Activated CD8-positive, alpha-beta memory T cell treated with anti-CD3 and anti-CD28 coated beads for 36 hours (primary cell): ENCODE results near the gene TERB1. TPM values are rescaled to one million over a fixed set of nuclear protein-coding genes. Genes with fewer than 3 reads are reported as not detected.

Experiments used
- CTCF ChIA-PET: fragments of 350-600 bp; sonication (Branson Sonifier 250); formaldehyde crosslinking; loops from one replicate; lab custom pipeline; 2021; ENCODE audit warnings: antibody characterized with exemption; lab: Charles Lee
- POLR2A ChIA-PET: fragments of 350-600 bp; sonication (Branson Sonifier 250); formaldehyde crosslinking; loops from one replicate; lab custom pipeline; 2021; ENCODE audit warnings: antibody characterized with exemption; lab: Charles Lee
- total RNA-seq, 2 experiments: library from RNA; stranded (reverse); gene quantifications; one replicate each; pipeline ENCODE4 v1.2.3, GENCODE V29; 2021

The TERB1 gene, protein sequence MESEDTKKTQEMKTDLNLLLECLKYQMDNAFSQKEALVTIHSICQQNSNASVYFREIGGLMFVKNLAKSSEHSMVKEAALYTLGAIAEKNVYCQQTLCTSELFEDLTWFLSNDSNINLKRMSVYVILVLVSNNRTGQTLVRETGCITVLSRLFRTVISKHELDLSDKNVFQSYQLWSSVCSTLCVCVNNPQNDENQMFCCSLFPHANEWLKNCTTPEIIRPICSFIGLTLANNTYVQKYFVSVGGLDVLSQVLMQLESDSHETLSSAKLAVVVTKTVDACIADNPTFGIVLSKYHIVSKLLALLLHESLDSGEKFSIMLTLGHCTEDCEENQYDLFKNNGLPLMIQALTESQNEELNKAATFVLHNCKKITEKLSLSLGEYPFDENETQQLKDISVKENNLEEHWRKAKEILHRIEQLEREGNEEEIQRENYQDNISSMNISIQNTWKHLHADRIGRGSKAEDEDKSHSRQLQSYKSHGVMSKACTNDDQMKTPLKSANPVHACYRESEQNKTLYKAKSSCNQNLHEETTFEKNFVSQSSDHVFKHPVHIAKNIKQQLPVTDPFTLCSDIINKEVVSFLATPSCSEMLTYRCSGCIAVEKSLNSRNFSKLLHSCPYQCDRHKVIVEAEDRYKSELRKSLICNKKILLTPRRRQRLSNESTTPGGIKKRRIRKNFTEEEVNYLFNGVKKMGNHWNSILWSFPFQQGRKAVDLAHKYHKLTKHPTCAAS
- under 1 TPM in 1 of 2 experiments, not detected in 1; 0.30 TPM for total RNA-seq

DNA sequence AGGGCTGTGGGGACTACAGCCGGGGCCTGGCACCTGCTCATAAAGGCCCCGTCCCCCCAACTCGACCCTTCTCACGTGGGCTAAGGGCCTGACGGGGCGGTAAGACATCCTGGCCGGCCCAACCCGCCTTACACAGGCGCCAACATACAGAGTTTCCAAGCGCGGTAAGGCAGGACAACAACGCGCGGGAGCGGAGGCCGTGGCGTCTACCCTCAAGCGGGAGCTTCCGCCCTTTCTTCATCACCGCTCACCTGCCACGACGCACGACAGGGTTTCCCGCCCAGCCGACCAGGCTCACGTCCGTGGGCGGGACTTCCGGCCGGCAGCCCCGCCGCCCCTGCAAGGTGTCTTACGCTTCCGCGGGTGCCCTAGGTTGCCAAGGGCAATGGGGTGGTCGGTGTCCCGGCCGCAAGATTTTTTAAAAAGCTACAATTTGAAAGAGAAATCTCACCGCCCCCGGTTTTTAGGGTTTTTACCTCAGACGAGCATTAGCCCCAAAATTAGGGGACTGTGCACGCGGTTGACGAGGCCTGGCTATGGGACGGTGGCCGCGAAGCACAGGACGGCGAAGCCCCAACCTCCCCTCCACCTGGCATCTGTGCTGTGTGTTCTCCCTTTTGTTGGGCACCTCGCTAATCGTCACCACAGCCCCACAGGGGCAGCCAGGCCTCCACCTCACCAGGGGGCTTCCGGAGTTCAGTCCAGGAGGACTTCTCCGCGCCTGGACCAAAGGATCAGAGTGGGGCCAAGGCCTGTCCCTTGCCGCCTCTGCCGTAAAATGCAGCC, at the start of gene TERB1:
Gene TERB1, minus strand, starts transcription at position 265 of the 786 bp plus-strand sequence. CDS start 4,786 bp downstream, outside the sequence.
- POLR2A ChIA-PET: no interaction called here
- CTCF ChIA-PET: no interaction called here

GRCh38 chr16:66850115-66850815, 48.9 kb upstream of the TERB1 start:
- ChIA-PET CTCF (no interaction called here), POLR2A (interaction anchor here (0.7 kb wide), 1 partner anchor 25 kb away, joined by 12 read pairs; no protein-coding TSS in a partner anchor)

- CTCF ChIA-PET: interaction anchor here (0.9 to 5.2 kb wide), 3 partner anchors 16 to 19 kb away, joined by 3 to 27 read pairs (median 4); partner anchors contain the start of gene NAE1
- POLR2A ChIA-PET: no interaction called here
Observed at GRCh38 chr16:66849549-66849948, 48.2 kb upstream of the TERB1 start.

GRCh38 chr16:66849021-66849420, 47.6 kb upstream of the TERB1 start:
- CTCF ChIA-PET: interaction anchor here (0.9 to 5.2 kb wide), 4 partner anchors 16 to 24 kb away, joined by 3 to 27 read pairs (median 4); partner anchors contain the start of gene NAE1
- POLR2A ChIA-PET: no interaction called here

- POLR2A ChIA-PET: interaction anchor here (0.7 kb wide), 1 partner anchor 19 kb away, joined by 4 read pairs; no protein-coding TSS in a partner anchor
- CTCF ChIA-PET: interaction anchor here (1.2 to 5.2 kb wide), 3 partner anchors 17 to 25 kb away, joined by 3 to 27 read pairs (median 3); partner anchors contain the start of gene NAE1
Observed at GRCh38 chr16:66848172-66848571, 46.8 kb upstream of the TERB1 start.

DNA sequence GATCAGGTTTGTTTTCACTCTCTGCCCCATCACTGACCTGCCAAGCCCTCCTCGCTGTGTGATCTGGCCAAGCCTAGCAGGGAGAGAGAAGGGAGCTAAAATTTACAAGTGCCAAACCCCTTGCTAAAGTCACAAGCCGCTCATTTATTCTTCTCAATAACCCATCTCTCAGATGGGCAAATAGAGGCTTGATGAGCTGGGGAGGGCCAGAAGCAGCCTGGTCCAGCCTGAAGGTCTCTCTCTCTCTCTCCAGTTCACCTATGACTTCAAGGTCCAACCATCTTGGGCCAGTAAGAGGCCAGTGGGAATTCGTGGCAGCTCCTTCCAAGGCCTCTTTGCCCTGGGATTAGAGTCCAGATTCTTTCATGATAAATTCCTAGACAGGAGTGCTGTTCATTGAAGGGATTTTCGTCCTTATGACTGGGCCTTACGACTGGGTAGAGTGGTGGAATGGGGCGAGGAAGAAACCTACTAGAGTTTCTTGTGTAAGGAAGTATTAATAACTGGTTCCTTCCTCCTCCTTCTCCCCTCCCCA, 46.2 kb upstream of the TERB1 start:
- ChIA-PET CTCF (interaction anchor here (1.5 to 5.2 kb wide), 2 partner anchors 17 to 26 kb away, joined by 3 to 27 read pairs; partner anchors contain the start of gene NAE1), POLR2A (interaction anchor here (0.7 kb wide), 1 partner anchor 20 kb away, joined by 4 read pairs; no protein-coding TSS in a partner anchor)

DNA sequence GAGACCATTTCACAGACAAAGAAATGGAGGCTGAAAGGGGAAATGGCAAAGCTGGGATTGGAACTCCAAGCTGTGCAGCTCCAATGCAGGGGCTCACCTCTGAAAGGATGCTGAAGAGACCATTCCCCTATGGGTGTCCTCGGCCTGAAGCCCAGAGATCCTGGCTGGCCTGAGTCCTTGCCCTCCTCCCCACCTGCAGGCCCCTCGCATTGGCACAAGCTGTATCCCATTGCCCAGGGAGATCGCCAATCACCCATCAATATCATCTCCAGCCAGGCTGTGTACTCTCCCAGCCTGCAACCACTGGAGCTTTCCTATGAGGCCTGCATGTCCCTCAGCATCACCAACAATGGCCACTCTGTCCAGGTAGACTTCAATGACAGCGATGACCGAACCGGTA, 45.4 kb upstream of the TERB1 start:
- POLR2A ChIA-PET: no interaction called here
- CTCF ChIA-PET: interaction anchor here (2.6 to 5.2 kb wide), 2 partner anchors 16 to 21 kb away, joined by 12 to 27 read pairs; partner anchors contain the start of gene NAE1

DNA sequence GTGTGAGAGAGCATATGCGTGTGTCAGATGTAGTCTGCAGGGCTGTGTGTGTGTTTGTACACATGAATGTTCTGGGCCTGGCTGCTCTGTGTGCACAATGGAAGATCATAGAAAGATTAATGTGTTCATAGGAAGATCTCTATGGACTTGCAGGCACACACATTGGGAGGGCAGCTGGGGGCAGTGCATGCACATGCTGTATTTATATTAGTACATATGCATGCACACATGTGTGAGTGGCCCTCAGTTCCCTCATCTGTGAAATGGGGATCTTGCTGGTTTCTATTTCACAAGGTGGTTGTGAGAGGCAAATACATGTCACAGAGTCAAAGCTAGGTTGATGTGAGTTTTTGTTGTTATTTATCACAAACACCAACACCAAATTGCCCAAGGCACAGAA, 44.9 kb upstream of the TERB1 start:
- CTCF ChIA-PET: interaction anchor here (0.7 to 5.2 kb wide), 3 partner anchors 16 to 144 kb away, joined by 3 to 27 read pairs (median 12); partner anchors contain the start of gene NAE1
- POLR2A ChIA-PET: interaction anchor here (0.7 kb wide), 1 partner anchor 33 kb away, joined by 4 read pairs; no protein-coding TSS in a partner anchor

- CTCF ChIA-PET: interaction anchor here (0.7 to 5.2 kb wide), 3 partner anchors 15 to 143 kb away, joined by 3 to 27 read pairs (median 12); partner anchors contain the start of gene NAE1
- POLR2A ChIA-PET: interaction anchor here (0.7 kb wide), 1 partner anchor 34 kb away, joined by 4 read pairs; no protein-coding TSS in a partner anchor
Observed at GRCh38 chr16:66845791-66846221, 44.4 kb upstream of the TERB1 start.

DNA sequence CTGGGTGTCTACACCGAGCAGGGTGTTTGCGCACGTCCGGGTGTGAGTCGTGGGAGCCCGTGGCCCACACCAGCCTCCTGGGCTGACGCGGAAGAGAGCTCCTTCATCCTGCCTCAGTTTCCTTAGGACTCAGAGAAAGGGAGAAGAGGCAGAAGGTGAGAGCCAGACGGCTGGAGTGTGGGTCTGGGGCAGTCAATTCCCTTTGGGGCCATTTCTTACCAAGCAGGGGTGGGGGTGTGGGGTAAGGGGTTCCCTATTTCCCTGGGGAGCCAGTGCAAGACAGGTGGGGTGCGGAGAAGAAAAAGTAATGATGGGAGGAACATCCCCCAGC, 43.7 kb upstream of the TERB1 start:
- ChIA-PET POLR2A (no interaction called here), CTCF (interaction anchor here (2.6 to 5.2 kb wide), 2 partner anchors 14 to 23 kb away, joined by 12 to 27 read pairs; partner anchors contain the start of gene NAE1)

DNA sequence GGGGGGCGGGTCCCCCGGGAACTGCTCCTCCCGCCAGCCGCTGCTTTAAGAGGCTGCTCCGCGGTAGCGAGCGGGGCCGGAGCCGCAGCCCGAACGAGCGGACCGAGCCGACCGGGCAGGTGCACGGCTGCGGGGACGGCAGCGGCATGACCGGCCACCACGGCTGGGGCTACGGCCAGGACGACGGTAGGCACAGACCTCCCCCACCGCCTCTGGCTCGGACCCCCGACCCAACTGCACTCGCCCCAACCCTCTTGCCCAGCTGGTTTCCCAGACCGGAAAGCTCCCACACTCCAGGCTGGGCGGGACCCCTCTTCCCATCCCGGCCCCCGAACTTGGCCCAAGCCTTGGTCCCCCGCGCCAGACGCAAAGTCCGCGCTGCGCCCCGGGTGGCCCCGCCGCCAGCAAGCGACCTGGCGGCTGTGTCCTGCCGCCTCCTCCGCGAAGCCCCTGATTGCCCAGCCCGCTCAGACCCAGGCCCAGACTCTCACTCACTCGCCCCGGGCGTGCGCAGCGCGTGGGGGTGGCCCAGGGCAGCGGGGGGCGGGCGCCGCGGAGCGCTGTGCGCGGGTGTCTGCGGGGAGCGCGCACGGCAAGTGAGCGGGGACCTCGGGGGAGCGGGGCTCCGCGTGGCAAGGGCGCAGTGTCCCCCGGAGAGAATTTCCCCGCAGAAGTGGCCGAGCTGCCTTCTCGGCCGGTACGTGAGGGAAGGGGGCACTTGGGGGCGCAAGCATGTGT, 43.1 kb upstream of the TERB1 start, which contains the start of gene CA7:
Gene CA7, plus strand, starts transcription at position 73 of the 738 bp plus-strand sequence. Its CDS starts 74 bp downstream, at position 147.
- POLR2A ChIA-PET: no interaction called here

DNA sequence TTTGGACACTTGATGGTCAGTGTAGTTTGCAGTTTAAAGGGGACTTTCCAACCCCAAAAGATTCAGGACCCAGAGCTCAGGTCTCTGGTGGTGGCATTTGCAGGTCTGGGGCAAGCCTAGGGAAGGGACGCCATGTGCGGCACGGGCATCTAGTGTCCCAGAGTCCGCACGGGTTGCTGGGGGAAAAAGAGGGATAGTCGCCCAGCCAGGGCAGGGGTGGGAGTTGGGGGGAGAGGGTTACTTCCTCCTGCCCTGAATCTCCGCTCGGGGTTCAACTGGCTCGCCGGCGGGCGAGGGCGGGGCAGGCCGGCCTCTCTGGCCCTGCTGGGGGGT, 42.6 kb upstream of the TERB1 start:
- ChIA-PET POLR2A (no interaction called here), CTCF (interaction anchor here (1.0 to 3.3 kb wide), 4 partner anchors 13 to 193 kb away, joined by 3 to 11 read pairs (median 6); partner anchors contain the start of gene NAE1)

More for the DNA sequence above, 43.1 kb upstream of the TERB1 start, which contains the start of gene CA7:
- CTCF ChIA-PET: interaction anchor here (2.0 to 5.2 kb wide), 4 partner anchors 14 to 23 kb away, joined by 8 to 27 read pairs (median 12); partner anchors contain the start of gene NAE1

- ChIA-PET POLR2A (no interaction called here), CTCF (interaction anchor here (1.0 to 3.3 kb wide), 4 partner anchors 12 to 192 kb away, joined by 3 to 11 read pairs (median 6); partner anchors contain the start of gene NAE1)
Observed at GRCh38 chr16:66843191-66843590, 41.8 kb upstream of the TERB1 start.

GRCh38 chr16:66842765-66843164, 41.4 kb upstream of the TERB1 start:
- POLR2A ChIA-PET: no interaction called here

GRCh38 chr16:66841366-66841765, 40.0 kb upstream of the TERB1 start:
- ChIA-PET CTCF (interaction anchor here (3.3 kb wide), 1 partner anchor 11 kb away, joined by 11 read pairs; the partner anchor contains the start of gene NAE1), POLR2A (no interaction called here)

More at GRCh38 chr16:66842765-66843164, 41.4 kb upstream of the TERB1 start:
- CTCF ChIA-PET: interaction anchor here (1.0 to 3.3 kb wide), 4 partner anchors 11 to 191 kb away, joined by 3 to 11 read pairs (median 6); partner anchors contain the start of gene NAE1

DNA sequence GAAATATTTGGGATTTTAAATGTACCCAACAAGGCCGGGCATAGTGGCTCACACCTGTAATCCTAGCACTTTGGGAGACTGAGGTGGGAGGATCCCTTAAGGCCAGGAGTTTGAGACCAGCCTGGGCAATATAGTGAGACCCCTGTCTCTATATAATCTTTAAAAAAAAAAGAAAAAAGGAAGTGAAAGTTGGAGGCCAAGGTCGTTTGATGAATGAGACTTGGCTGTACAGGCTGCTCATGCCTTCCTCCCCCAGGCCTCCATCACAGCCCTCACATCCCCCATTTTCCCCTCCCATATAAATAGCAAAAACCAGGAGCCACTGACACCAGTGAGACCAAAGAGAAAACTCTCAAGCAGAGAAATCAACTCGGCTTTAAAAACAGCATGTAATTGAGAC, 39.5 kb upstream of the TERB1 start:
- ChIA-PET CTCF (no interaction called here), POLR2A (no interaction called here)
